A549 (cell line): ENCODE results near the gene SLC17A3. TPM values are rescaled to one million over a fixed set of nuclear protein-coding genes. Genes with fewer than 3 reads are reported as not detected.
A peak's percentile ranks its signal among the peaks of the same experiment; 100 is the strongest.

ENCODE experiments used
- ATAC-seq, 2 experiments: fragments of 200-7000 bp in 1 of 2; fragments of >200 bp in 1 of 2; cut with Nextera tagmentation in 1 of 2; cut with Tn5 transposase in 1 of 2; 3 replicates each; pipeline versions ENCODE4 v1.8.0 to v1.9.1; 2018 to 2020; ENCODE audit warnings: mild to moderate bottlenecking in 1 of 2, moderate library complexity in 1 of 2
- CTCF ChIA-PET: fragments of 300-600 bp; sonication (Branson Sonifier 250); formaldehyde crosslinking; extraction: SDS; loops from one replicate; lab custom pipeline; 2021; ENCODE audit warnings: antibody characterized with exemption, inconsistent platforms; lab: Yijun Ruan, JAX
- POLR2A ChIA-PET: fragments of 350-600 bp; formaldehyde crosslinking; extraction: SDS; loops from one replicate; lab custom pipeline; 2021; ENCODE audit warnings: antibody characterized with exemption, inconsistent platforms; lab: Yijun Ruan, JAX
- DNase-seq, 2 experiments: peaks; one replicate each; pipeline versions ENCODE4 v3.0.0 to v3.0.0-alpha.2; 2011 to 2016; ENCODE audit warnings: low read depth in 1 of 2, low spot score in 1 of 2
- FAIRE-seq: peaks from 2 replicates; lab custom pipeline; 2011; peaks lifted over from hg19 to GRCh38; lab: Jason Lieb, UNC
- H3K27ac ChIP-seq, 2 experiments: fragments of >200 bp; sonication (Bioruptor Twin); formaldehyde crosslinking; 3 replicates each; pipeline ENCODE4 v1.5.1; 2016 to 2017
- H3K4me1 ChIP-seq: fragments of >200 bp; sonication (Bioruptor Twin); formaldehyde crosslinking; 3 replicates; pipeline ENCODE4 v1.6.1; 2016
- H3K4me2 ChIP-seq: fragments of >200 bp; sonication (Bioruptor Twin); formaldehyde crosslinking; 3 replicates; pipeline ENCODE4 v1.6.1; 2016
- H3K4me3 ChIP-seq: fragments of >200 bp; sonication (Bioruptor Twin); formaldehyde crosslinking; 3 replicates; pipeline ENCODE4 v1.5.1; 2016
- H3K9me3 ChIP-seq: fragments of >200 bp; sonication (Bioruptor Twin); formaldehyde crosslinking; 3 replicates; pipeline ENCODE4 v1.6.1; 2016
- BHLHE40 ChIP-seq: IDR thresholded peaks from 2 replicates; pipeline ENCODE4 v1.6.1; 2012; ENCODE audit warnings: low read depth, low read length, inconsistent platforms
- CBX8 ChIP-seq: fragments of 200-600 bp; sonication (generic); IDR thresholded peaks from 2 replicates; pipeline ENCODE4 v1.6.1; 2016
- CEBPB ChIP-seq, 2 experiments: fragments of >200 bp in 1 of 2; sonication (Bioruptor Twin) in 1 of 2; formaldehyde crosslinking in 1 of 2; IDR thresholded peaks; 2 replicates each; pipeline ENCODE4 v1.6.1; 2012 to 2016
- CTCF ChIP-seq: fragments of >200 bp; sonication (Bioruptor Twin); formaldehyde crosslinking; IDR thresholded peaks from 3 replicates; pipeline ENCODE4 v1.5.1; 2016
- ELK1 ChIP-seq: fragments of 150-350 bp; IDR thresholded peaks from 2 replicates; pipeline ENCODE4 v1.6.1; 2014; ENCODE audit warnings: low read depth, mild to moderate bottlenecking, low read length
- HDAC2 ChIP-seq: fragments of 200-600 bp; sonication (generic); IDR thresholded peaks from 2 replicates; pipeline ENCODE4 v1.6.1; 2016
- HES2 ChIP-seq: fragments of >200 bp; sonication (Bioruptor Twin); formaldehyde crosslinking; IDR thresholded peaks from 2 replicates; pipeline ENCODE4 v1.6.1; 2016
- HOXA7 ChIP-seq: fragments of 250-450 bp; sonication (Bioruptor Pico); IDR thresholded peaks from 2 replicates; pipeline ENCODE4 v1.5.0; 2020; ENCODE audit warnings: mild to moderate bottlenecking, moderate library complexity
- HOXB13 ChIP-seq: fragments of 250-450 bp; sonication (Bioruptor Pico); IDR thresholded peaks from 2 replicates; pipeline ENCODE4 v1.5.0; 2020; ENCODE audit warnings: low read depth, mild to moderate bottlenecking, moderate library complexity
- JUNB ChIP-seq: fragments of >200 bp; sonication (Bioruptor Twin); formaldehyde crosslinking; IDR thresholded peaks from 2 replicates; pipeline ENCODE4 v1.6.1; 2016
- MAFK ChIP-seq: fragments of 450-650 bp; IDR thresholded peaks from 2 replicates; pipeline ENCODE4 v1.6.1; 2014; ENCODE audit not compliant: partially characterized antibody
- MYC ChIP-seq: IDR thresholded peaks from 2 replicates; pipeline ENCODE4 v1.6.1; 2012; ENCODE audit warnings: mild to moderate bottlenecking, inconsistent platforms, low read length, improper control_type of control experiment, borderline replicate concordance
- NFE2L2 ChIP-seq: fragments of 150-350 bp; conservative IDR thresholded peaks from 2 replicates; pipeline ENCODE4 v1.6.1; 2014; ENCODE audit warnings: low read length
- NPAS2 ChIP-seq: fragments of 250-450 bp; sonication (Bioruptor Pico); IDR thresholded peaks from 2 replicates; pipeline ENCODE4 v1.8.0; 2022; ENCODE audit warnings: mild to moderate bottlenecking, moderate library complexity, borderline replicate concordance
- POLR2A ChIP-seq: IDR thresholded peaks from 2 replicates; pipeline ENCODE4 v1.6.1; 2012; ENCODE audit warnings: mild to moderate bottlenecking, low read length
- RAD21 ChIP-seq, 2 experiments: fragments of >200 bp in 1 of 2; sonication (Bioruptor Twin) in 1 of 2; formaldehyde crosslinking in 1 of 2; IDR thresholded peaks in 1 of 2; conservative IDR thresholded peaks in 1 of 2; 2 replicates in 1 of 2; 3 replicates in 1 of 2; pipeline ENCODE4 v1.6.1; 2012 to 2018; ENCODE audit warnings: inconsistent platforms in 1 of 2
- REST ChIP-seq: fragments of 200-600 bp; sonication (generic); IDR thresholded peaks from 2 replicates; pipeline ENCODE4 v1.6.1; 2016; ENCODE audit warnings: antibody characterized with exemption, mild to moderate bottlenecking, moderate library complexity
- SMC3 ChIP-seq: fragments of >200 bp; sonication (Bioruptor Twin); formaldehyde crosslinking; IDR thresholded peaks from 3 replicates; pipeline ENCODE4 v1.6.1; 2018; ENCODE audit warnings: inconsistent platforms
- TFCP2L1 ChIP-seq: fragments of 250-450 bp; sonication (Bioruptor Pico); IDR thresholded peaks from 2 replicates; pipeline ENCODE4 v1.5.0; 2021; ENCODE audit warnings: mild to moderate bottlenecking
- TP53 ChIP-seq: fragments of 250-450 bp; sonication (Bioruptor Pico); IDR thresholded peaks from 2 replicates; pipeline ENCODE4 v1.5.0; 2021; ENCODE audit warnings: mild to moderate bottlenecking, moderate library complexity
- ZSCAN20 ChIP-seq: fragments of 250-450 bp; sonication (Bioruptor Pico); IDR thresholded peaks from 2 replicates; pipeline ENCODE4 v1.8.0; 2022; ENCODE audit warnings: mild to moderate bottlenecking, moderate library complexity
- WGBS: methylation state at CpG from one replicate; pipeline ENCODE4 v1.1.6; 2017; ENCODE audit errors: missing lambda C conversion rate; 5-methylcytosine and 5-hydroxymethylcytosine counted together
- polyA plus RNA-seq, 4 experiments: library from polyadenylated mRNA; depleted of rRNA in 3 of 4; stranded (reverse); fragments of >200 nt; fragmentation: RNase III in 1 of 4; extraction: RNeasy Plus Mini Kit Qiagen cat#74134 plus additional on column Dnase treatment in 1 of 4; gene quantifications; 2 replicates in 3 of 4; 3 replicates in 1 of 4; pipeline ENCODE4 v1.2.3, GENCODE V29; 2011 to 2017

Gene SLC17A3
- polyA plus RNA-seq, 2 of the 4 experiments (the other 2 are of a cell fraction) = 5.3 to 7.5 TPM

GRCh38 chr6:25878721-25879322 is 4.8 kb upstream of the SLC17A3 start:
- no peak for ATAC-seq
- no peak for FAIRE-seq
- TF ChIP-seq POLR2A (no peak), ZSCAN20 (CRISPR knock-in tag) (no peak), MYC (no peak), HDAC2 (no peak), TP53 (no peak)
- ChIA-PET POLR2A (no interaction called here), CTCF (no interaction called here)
- peak overlapping the region in 1 of 2 experiments; percentile 43; a peak in 3 of 6 replicates for H3K27ac ChIP-seq
- DNase-seq = no peak
- no peaks in the 10 kb centered on the region for H3K9me3 ChIP-seq
- WGBS = 90% methylated on average over 2 of the region's 2 CpGs
- no peak overlapping the region for H3K4me2 ChIP-seq
- H3K4me1 ChIP-seq = peaks cover 45% of the 10 kb centered on the region
- H3K4me3 ChIP-seq = no peak overlapping the region

GRCh38 chr6:25875926-25876602 is 2.0 kb upstream of the SLC17A3 start:
- Histone ChIP-seq H3K27ac (peak overlapping the region; percentile 91 to 92), H3K4me1 (peaks cover 43% of the 10 kb centered on the region), H3K4me3 (no peak overlapping the region), H3K9me3 (no peaks in the 10 kb centered on the region), H3K4me2 (peak overlapping the region; percentile 58)
- TF ChIP-seq MAFK (no peak), CBX8 (no peak), TFCP2L1 (CRISPR knock-in tag) (no peak), HOXA7 (CRISPR knock-in tag) (no peak), REST (no peak), HOXB13 (no peak), RAD21 (conservative IDR thresholded peaks at IDR 0.05 in 1 of 2, IDR thresholded peaks at IDR 0.05 in 1 of 2) (no peak), CEBPB (IDR thresholded peaks at IDR 0.05) (no peak), SMC3 (no peak), ELK1 (no peak), NPAS2 (CRISPR knock-in tag) (no peak), HES2 (no peak), BHLHE40 (no peak), NFE2L2 (no peak), JUNB (no peak), CTCF (no peak)
- 46% methylated on average over 3 of the region's 3 CpGs for WGBS
- ChIA-PET POLR2A (no interaction called here), CTCF (no interaction called here)
- DNase-seq (no peak), FAIRE-seq (no peak), ATAC-seq (no peak; a peak in 1 of 6 replicates)
